SU-DHL-6 (cell line): ENCODE data around the gene RTN4R.
"Not testable (repeated sequence)": the region's sequence is repeated elsewhere in the genome, so short reads cannot be mapped to it uniquely, and the experiment has no call there.

Experiments used
- EZH2phosphoT487 ChIP-seq: fragments of 200-600 bp; sonication (generic), shearing (Covaris generic); conservative IDR thresholded peaks from 2 replicates; pipeline ENCODE4 v1.6.1; 2018; ENCODE audit warnings: mild to moderate bottlenecking, antibody characterized with exemption, low read length, moderate library complexity, mixed read lengths
- TF ChIP-seq, protein P1 (sequence below): fragments of 200-600 bp; sonication (generic); IDR thresholded peaks from one replicate; pipeline ENCODE4 v1.5.1; 2017; ENCODE audit warnings: antibody characterized with exemption, mild to moderate bottlenecking, low read length, moderate library complexity; ENCODE audit not compliant: insufficient read depth, poor library complexity, severe bottlenecking

GRCh38 chr22:20274374-20274773 is 6.3 kb upstream of the RTN4R start:
- TF ChIP-seq, protein P1, sequence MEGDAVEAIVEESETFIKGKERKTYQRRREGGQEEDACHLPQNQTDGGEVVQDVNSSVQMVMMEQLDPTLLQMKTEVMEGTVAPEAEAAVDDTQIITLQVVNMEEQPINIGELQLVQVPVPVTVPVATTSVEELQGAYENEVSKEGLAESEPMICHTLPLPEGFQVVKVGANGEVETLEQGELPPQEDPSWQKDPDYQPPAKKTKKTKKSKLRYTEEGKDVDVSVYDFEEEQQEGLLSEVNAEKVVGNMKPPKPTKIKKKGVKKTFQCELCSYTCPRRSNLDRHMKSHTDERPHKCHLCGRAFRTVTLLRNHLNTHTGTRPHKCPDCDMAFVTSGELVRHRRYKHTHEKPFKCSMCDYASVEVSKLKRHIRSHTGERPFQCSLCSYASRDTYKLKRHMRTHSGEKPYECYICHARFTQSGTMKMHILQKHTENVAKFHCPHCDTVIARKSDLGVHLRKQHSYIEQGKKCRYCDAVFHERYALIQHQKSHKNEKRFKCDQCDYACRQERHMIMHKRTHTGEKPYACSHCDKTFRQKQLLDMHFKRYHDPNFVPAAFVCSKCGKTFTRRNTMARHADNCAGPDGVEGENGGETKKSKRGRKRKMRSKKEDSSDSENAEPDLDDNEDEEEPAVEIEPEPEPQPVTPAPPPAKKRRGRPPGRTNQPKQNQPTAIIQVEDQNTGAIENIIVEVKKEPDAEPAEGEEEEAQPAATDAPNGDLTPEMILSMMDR, result not testable (repeated sequence)
- TF ChIP-seq EZH2phosphoT487, result not testable (repeated sequence)
